GM12872 (cell line): ENCODE measurements around the gene CSF3.

Source experiments
- CTCF ChIP-seq: IDR thresholded peaks from 3 replicates; pipeline ENCODE4 v1.5.1; 2011; ENCODE audit warnings: low read depth, mild to moderate bottlenecking, low read length, moderate library complexity; ENCODE audit not compliant: insufficient read depth

Gene CSF3

GRCh38 chr17:40031706-40032105 lies 16.5 kb downstream of the CSF3 start:
- no peak for TF ChIP-seq CTCF

- no peak for TF ChIP-seq CTCF
Measured at GRCh38 chr17:40032322-40033320, 17.4 kb downstream of the CSF3 start.

DNA sequence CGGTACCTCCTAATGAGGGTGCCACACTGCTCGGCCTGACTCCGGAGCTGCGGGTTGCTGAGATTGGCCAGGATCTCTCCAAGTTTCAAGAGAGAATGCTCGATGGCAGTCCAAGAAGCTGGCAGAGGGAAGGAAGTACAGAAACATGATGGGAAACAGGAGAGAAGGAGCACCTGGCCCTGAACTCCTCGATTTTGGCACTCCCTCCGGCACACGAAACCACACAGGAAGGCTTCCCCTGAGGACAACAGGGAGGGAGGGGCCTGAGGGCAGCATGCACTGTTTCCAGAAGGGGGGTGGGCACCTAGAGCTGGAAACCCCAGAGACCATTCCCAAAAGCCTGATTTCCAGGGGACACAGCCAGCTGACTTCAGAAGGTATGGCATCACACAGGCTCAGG lies 18.1 kb downstream of the CSF3 start:
- no peak for TF ChIP-seq CTCF

DNA sequence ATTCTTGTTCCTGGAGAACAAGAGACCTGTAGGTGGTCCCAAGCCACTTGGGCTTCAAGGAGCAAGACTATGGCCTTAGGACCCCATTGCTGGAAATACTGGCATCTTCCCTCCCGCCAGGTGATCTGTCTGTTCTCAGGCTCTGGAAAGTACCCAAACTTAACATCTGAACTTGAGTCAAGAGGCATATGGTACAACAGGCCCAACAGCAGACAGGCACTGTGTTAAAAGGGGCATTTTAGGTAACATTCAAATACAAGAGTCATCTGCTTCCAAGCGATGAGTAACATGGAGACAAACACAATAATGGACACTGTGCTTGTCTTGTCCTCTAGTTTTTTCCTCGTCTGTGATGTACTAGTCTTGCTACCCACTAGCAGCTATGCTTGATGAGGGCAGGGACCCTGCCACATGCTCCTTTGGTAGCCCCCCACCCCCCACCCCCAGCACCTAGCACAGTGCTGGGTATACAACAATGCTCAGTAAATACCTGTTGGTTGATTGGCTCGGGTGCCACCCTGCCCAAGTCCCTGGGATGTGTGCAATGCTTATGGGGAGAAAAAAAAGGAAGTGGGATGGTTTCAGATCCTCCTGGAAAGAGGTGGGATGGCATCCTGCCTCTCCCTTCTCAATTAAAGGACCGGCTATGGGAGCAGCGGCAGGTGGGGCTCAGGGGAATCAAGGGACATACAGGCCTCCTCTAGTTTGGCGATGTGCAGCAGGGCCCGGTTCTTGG lies 19.4 kb downstream of the CSF3 start:
- no peak for TF ChIP-seq CTCF

- peak; percentile 54 for TF ChIP-seq CTCF
Measured at GRCh38 chr17:40035162-40035559, 19.9 kb downstream of the CSF3 start.

DNA sequence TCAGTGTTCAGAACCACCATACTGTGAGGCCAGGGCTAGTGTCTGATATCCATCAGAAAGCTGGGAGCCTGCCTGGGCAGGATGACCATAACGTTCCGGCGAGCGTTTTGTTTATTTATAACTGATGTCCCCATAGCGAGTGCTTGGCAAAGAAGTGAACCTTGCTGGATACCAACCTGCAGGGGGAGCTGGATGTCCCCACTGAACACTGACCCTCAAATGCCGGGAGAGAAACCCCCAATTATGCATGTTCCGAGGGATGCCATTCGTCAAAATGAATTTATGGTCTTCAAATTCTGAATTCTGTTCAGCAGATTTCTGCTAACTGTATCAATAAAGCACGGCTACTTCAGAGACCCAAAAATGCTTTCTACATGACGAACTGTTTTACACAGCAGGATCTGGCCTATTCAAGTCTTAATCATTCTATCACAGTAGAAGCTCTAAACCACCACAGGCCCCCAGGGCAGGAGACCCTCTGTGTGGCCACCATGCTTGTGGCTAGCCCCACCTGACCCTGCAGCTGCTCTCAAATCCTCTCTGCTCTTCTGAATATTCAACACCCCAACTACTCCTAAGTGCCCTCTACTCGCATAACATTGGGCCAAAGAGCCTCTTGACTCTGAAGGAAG lies 23.8 kb downstream of the CSF3 start:
- peak; percentile 35; the same call in 2 of the 3 replicates for TF ChIP-seq CTCF

- no peak for TF ChIP-seq CTCF
Measured at GRCh38 chr17:40041196-40041595, 26.0 kb downstream of the CSF3 start.
